Transverse colon (tissue), 3 donors: Measurements from ENCODE around the gene QKI.

Experiments
- EP300 ChIP-seq: sonication (generic); formaldehyde crosslinking; IDR thresholded peaks from one replicate; pipeline ENCODE4 v1.6.1; 2017; ENCODE audit warnings: antibody characterized with exemption, low read depth
- TF ChIP-seq, protein P1 (sequence below), 5 experiments: fragments of 200-600 bp in 3 of 5; fragments of 450-650 bp in 2 of 5; sonication (generic) in 3 of 5; IDR thresholded peaks; 1 replicate in 2 of 5; 2 replicates in 3 of 5; pipeline ENCODE4 v1.5.1; 2016 to 2017; ENCODE audit warnings: antibody characterized with exemption in 5 of 5, inconsistent platforms in 3 of 5, mild to moderate bottlenecking in 2 of 5, moderate library complexity in 1 of 5

- no peak for TF ChIP-seq EP300
- TF ChIP-seq, protein P1, sequence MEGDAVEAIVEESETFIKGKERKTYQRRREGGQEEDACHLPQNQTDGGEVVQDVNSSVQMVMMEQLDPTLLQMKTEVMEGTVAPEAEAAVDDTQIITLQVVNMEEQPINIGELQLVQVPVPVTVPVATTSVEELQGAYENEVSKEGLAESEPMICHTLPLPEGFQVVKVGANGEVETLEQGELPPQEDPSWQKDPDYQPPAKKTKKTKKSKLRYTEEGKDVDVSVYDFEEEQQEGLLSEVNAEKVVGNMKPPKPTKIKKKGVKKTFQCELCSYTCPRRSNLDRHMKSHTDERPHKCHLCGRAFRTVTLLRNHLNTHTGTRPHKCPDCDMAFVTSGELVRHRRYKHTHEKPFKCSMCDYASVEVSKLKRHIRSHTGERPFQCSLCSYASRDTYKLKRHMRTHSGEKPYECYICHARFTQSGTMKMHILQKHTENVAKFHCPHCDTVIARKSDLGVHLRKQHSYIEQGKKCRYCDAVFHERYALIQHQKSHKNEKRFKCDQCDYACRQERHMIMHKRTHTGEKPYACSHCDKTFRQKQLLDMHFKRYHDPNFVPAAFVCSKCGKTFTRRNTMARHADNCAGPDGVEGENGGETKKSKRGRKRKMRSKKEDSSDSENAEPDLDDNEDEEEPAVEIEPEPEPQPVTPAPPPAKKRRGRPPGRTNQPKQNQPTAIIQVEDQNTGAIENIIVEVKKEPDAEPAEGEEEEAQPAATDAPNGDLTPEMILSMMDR (IDR thresholded peaks at IDR 0.05) = no peak
Measured at GRCh38 chr6:163468738-163469137, 54.2 kb downstream of the QKI start.
